HEK293T (cell line): Measurements from ENCODE around the gene MYL7.

Experiments used
- CTCF ChIA-PET: fragments of 350-600 bp; formaldehyde crosslinking; extraction: SDS; loops from one replicate; lab custom pipeline; 2021; ENCODE audit warnings: antibody characterized with exemption, inconsistent platforms; lab: Yijun Ruan, JAX
- POLR2A ChIA-PET: fragments of 350-600 bp; formaldehyde crosslinking; extraction: SDS; loops from one replicate; lab custom pipeline; 2020; ENCODE audit warnings: antibody characterized with exemption, inconsistent platforms; lab: Yijun Ruan, JAX
- DNase-seq: peaks from one replicate; pipeline ENCODE4 v3.0.0; 2012; ENCODE audit warnings: mixed read lengths; ENCODE audit errors: extremely low spot score
- ARNT ChIP-seq: fragments of 450-650 bp; IDR thresholded peaks from 2 replicates; pipeline ENCODE4 v1.6.1; 2017; ENCODE audit warnings: mild to moderate bottlenecking
- BHLHE40 ChIP-seq: fragments of 450-650 bp; IDR thresholded peaks from 2 replicates; pipeline ENCODE4 v1.6.1; 2016; ENCODE audit warnings: mild to moderate bottlenecking, moderate library complexity, borderline replicate concordance
- CTBP1 ChIP-seq: fragments of 450-650 bp; IDR thresholded peaks from 2 replicates; pipeline ENCODE4 v1.6.1; 2016; ENCODE audit warnings: borderline replicate concordance
- ELF4 ChIP-seq: fragments of 450-650 bp; IDR thresholded peaks from 2 replicates; pipeline ENCODE4 v1.6.1; 2017; ENCODE audit warnings: antibody characterized with exemption
- FOXA1 ChIP-seq: fragments of 450-650 bp; IDR thresholded peaks from 2 replicates; pipeline ENCODE4 v1.6.1; 2016; ENCODE audit warnings: mild to moderate bottlenecking
- FOXK2 ChIP-seq: fragments of 450-650 bp; IDR thresholded peaks from 2 replicates; pipeline ENCODE4 v1.6.1; 2016; ENCODE audit warnings: mild to moderate bottlenecking
- FOXM1 ChIP-seq: fragments of 450-650 bp; IDR thresholded peaks from 2 replicates; pipeline ENCODE4 v1.6.1; 2017; ENCODE audit warnings: mild to moderate bottlenecking, borderline replicate concordance
- HDGF ChIP-seq: fragments of 450-650 bp; IDR thresholded peaks from 2 replicates; pipeline ENCODE4 v1.6.1; 2017; ENCODE audit warnings: antibody characterized with exemption, borderline replicate concordance
- L3MBTL2 ChIP-seq: fragments of 450-650 bp; conservative IDR thresholded peaks from 2 replicates; pipeline ENCODE4 v1.6.1; 2016; ENCODE audit warnings: mild to moderate bottlenecking
- LEF1 ChIP-seq: fragments of 450-650 bp; IDR thresholded peaks from 2 replicates; pipeline ENCODE4 v1.6.1; 2017; ENCODE audit warnings: mild to moderate bottlenecking, borderline replicate concordance
- NFRKB ChIP-seq: fragments of 450-650 bp; IDR thresholded peaks from 2 replicates; pipeline ENCODE4 v1.6.1; 2016; ENCODE audit warnings: mild to moderate bottlenecking, moderate library complexity
- PKNOX1 ChIP-seq: fragments of 450-650 bp; IDR thresholded peaks from 2 replicates; pipeline ENCODE4 v1.6.1; 2016
- SP1 ChIP-seq: fragments of 450-650 bp; IDR thresholded peaks from 2 replicates; pipeline ENCODE4 v1.6.1; 2017
- SUZ12 ChIP-seq: fragments of 450-650 bp; IDR thresholded peaks from 2 replicates; pipeline ENCODE4 v1.6.1; 2016; ENCODE audit warnings: mild to moderate bottlenecking
- TARDBP ChIP-seq: fragments of 450-650 bp; IDR thresholded peaks from 2 replicates; pipeline ENCODE4 v1.6.1; 2016
- ZNF384 ChIP-seq: fragments of 450-650 bp; IDR thresholded peaks from 2 replicates; pipeline ENCODE4 v1.6.1; 2016

The MYL7 gene

DNA sequence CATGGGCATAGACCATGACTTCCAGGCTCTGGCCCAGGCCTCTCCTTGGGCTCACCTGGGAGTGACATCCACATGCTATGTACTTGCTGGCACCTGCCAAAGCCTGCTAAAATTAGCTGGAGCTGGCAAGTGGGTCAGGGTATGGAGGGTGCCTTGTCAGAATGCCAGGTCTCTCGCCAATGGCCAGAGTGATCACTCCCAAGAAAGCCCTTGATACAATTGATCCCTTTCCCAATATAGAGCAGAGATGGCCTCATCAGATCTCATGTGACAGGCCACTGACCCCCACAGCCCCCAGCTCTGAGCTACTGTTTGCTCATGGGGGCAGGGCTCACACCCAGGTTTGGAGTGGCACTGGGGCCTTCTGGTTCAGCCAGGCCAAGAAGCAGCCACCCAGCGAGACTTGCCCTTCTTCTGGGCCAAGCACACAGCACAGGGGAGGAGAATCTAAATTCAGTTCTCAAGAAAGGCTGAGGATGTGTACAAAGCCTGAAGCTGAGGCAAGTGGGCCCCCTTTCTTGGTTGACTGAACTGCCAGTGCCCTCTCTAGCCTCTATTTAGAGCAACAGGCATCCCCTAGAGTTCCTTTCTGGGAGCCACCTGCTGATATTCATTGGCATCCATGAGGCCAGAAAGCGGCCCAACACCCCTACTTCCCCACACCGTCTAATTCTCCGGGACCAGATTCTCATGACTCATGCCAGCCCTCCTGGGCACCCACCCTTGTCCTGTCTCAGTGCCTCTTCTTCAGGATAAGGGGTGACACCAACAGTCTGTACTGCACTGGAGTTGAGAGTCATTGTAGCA is 18.9 kb upstream of the MYL7 start:
- CTCF ChIA-PET = no interaction called here
- POLR2A ChIA-PET = no interaction called here
- DNase-seq = no peak
- no peak for TF ChIP-seq FOXM1
- TF ChIP-seq L3MBTL2 = no peak
- TF ChIP-seq SP1 = no peak
- no peak for TF ChIP-seq FOXA1
- TF ChIP-seq NFRKB = no peak
- no peak for TF ChIP-seq BHLHE40
- TF ChIP-seq CTBP1 = no peak
- no peak for TF ChIP-seq PKNOX1
- no peak for TF ChIP-seq LEF1
- no peak for TF ChIP-seq TARDBP
- no peak for TF ChIP-seq FOXK2
- no peak for TF ChIP-seq ZNF384
- TF ChIP-seq ELF4 = no peak
- TF ChIP-seq SUZ12 = no peak
- TF ChIP-seq ARNT = no peak
- TF ChIP-seq HDGF = no peak

- DNase-seq = no peak
- TF ChIP-seq PKNOX1 (no peak), ELF4 (no peak), FOXM1 (no peak), L3MBTL2 (no peak)
- POLR2A ChIA-PET = no interaction called here
- CTCF ChIA-PET = no interaction called here
Observed at GRCh38 chr7:44158873-44159631, 17.9 kb upstream of the MYL7 start.

- ChIA-PET CTCF (no interaction called here), POLR2A (no interaction called here)
- no peak for DNase-seq
- TF ChIP-seq ELF4 (no peak), PKNOX1 (no peak), CTBP1 (no peak), FOXK2 (no peak), HDGF (no peak), TARDBP (no peak), NFRKB (no peak), FOXM1 (no peak), SP1 (no peak), LEF1 (no peak), SUZ12 (no peak), FOXA1 (no peak), ZNF384 (no peak), BHLHE40 (no peak), ARNT (no peak), L3MBTL2 (no peak)
Observed at GRCh38 chr7:44158096-44158872, 17.2 kb upstream of the MYL7 start.

DNA sequence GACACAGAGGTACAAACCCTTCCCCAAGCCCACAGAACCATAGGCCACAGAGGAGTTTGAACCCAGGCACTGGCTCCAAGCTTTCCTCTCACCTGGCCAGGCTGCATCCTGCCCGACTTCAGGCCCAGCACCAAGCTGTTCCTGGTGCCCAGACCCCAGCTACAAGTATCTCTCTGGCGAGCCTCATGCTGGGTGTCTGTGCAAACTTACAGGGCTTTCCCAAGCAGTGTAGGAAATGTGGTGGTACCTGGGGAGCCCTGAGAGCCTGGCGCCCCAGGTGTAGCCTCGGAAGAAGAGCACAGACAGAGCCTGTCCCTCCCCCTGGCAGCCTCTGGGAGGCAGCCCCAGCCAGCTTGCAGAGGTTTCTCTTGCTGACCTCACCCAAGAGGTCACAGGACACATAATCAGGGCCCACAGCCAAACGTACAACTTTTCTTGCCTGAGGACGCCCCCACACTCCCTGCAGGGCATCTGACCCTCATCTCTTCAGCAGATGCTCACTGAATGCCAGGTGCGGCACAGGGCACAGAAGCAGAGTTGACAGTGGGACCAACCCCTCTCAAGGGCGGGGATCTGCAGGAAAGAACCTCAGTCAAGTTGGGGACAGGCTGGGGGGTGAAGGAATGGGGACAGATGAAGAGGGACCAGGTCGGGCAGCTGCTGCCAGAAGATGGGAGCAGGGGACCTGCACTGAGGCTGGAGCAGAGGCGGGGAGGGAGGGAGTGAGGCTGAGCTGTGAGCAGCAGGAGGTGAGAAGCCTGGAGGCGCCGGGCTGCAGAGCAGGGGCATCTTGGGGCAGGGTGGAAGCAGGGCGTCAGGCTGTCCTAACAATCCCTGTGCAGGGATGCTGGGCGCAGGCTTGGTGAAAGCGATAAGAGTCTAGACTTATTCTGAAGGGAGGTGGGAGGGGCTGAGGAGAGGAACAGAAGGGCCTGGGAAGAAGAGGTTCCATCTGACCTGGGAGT is 16.3 kb upstream of the MYL7 start:
- TF ChIP-seq ELF4 = no peak
- TF ChIP-seq ZNF384 = no peak
- TF ChIP-seq FOXA1 = no peak
- TF ChIP-seq FOXM1 = no peak
- TF ChIP-seq TARDBP = no peak
- TF ChIP-seq HDGF = no peak
- CTCF ChIA-PET = no interaction called here
- no peak for DNase-seq
- POLR2A ChIA-PET = no interaction called here

GRCh38 chr7:44156453-44157010 is 15.4 kb upstream of the MYL7 start:
- TF ChIP-seq PKNOX1 = no peak
- TF ChIP-seq TARDBP = no peak
- TF ChIP-seq ARNT = no peak
- no peak for TF ChIP-seq NFRKB
- no peak for TF ChIP-seq FOXA1
- TF ChIP-seq FOXK2 = no peak
- no peak for TF ChIP-seq CTBP1
- TF ChIP-seq FOXM1 = no peak
- no peak for TF ChIP-seq LEF1
- no peak for TF ChIP-seq ELF4
- TF ChIP-seq L3MBTL2 = no peak
- TF ChIP-seq HDGF = no peak
- TF ChIP-seq SUZ12 = no peak
- no peak for TF ChIP-seq ZNF384
- TF ChIP-seq SP1 = no peak
- no peak for TF ChIP-seq BHLHE40
- ChIA-PET POLR2A (no interaction called here), CTCF (no interaction called here)
- no peak for DNase-seq
